WTC11 (cell line): ENCODE data around the gene NEDD4L. TPM values are rescaled to one million over a fixed set of nuclear protein-coding genes. Genes with fewer than 3 reads are reported as not detected.

ENCODE experiments used
- ATAC-seq: fragments of 200-7000 bp; cut with Tn5 transposase; 2 replicates; pipeline ENCODE4 v1.10.0; 2021; ENCODE audit warnings: mild to moderate bottlenecking, moderate library complexity
- CTCF ChIA-PET: fragments of 300-600 bp; sonication (Branson Sonifier 250); formaldehyde crosslinking; loops from one replicate; lab custom pipeline; 2021; ENCODE audit warnings: antibody characterized with exemption; lab: Charles Lee
- POLR2A ChIA-PET: fragments of 350-600 bp; sonication (Branson Sonifier 250); formaldehyde crosslinking; loops from one replicate; lab custom pipeline; 2021; ENCODE audit warnings: antibody characterized with exemption; lab: Charles Lee
- DNase-seq: peaks from one replicate; pipeline ENCODE4 v3.0.0; 2021; ENCODE audit warnings: low spot score
- H3K27ac Mint-ChIP-seq: 2 replicates; pipeline ENCODE4 v1.8.0; 2021; ENCODE audit warnings: mixed read lengths
- H3K27me3 Mint-ChIP-seq: 2 replicates; pipeline ENCODE4 v1.8.0; 2021; ENCODE audit warnings: low read depth, mild to moderate bottlenecking, moderate library complexity, mixed read lengths
- H3K36me3 Mint-ChIP-seq: 2 replicates; pipeline ENCODE4 v1.8.0; 2021; ENCODE audit warnings: mixed read lengths
- H3K4me1 Mint-ChIP-seq: 2 replicates; pipeline ENCODE4 v1.8.0; 2022; ENCODE audit warnings: mixed read lengths
- H3K4me3 Mint-ChIP-seq: 2 replicates; pipeline ENCODE4 v1.8.0; 2021; ENCODE audit warnings: mild to moderate bottlenecking, moderate library complexity, mixed read lengths
- H3K9me3 Mint-ChIP-seq: 2 replicates; pipeline ENCODE4 v1.8.0; 2021; ENCODE audit warnings: mixed read lengths
- NFATC4 ChIP-seq: fragments of 250-450 bp; sonication (Bioruptor Pico); IDR thresholded peaks from 2 replicates; pipeline ENCODE4 v1.9.0; 2021; ENCODE audit warnings: mild to moderate bottlenecking
- PRRX2 ChIP-seq: fragments of 250-450 bp; sonication (Bioruptor Pico); IDR thresholded peaks from 2 replicates; pipeline ENCODE4 v1.8.0; 2021; ENCODE audit warnings: mild to moderate bottlenecking
- RORB ChIP-seq: fragments of 250-450 bp; sonication (Bioruptor Pico); IDR thresholded peaks from 2 replicates; pipeline ENCODE4 v1.9.0; 2021; ENCODE audit warnings: mild to moderate bottlenecking
- SMAD3 ChIP-seq: sonication (generic); formaldehyde crosslinking; IDR thresholded peaks from 2 replicates; pipeline ENCODE4 v1.8.0; 2022; ENCODE audit warnings: missing genetic modification reagents, mild to moderate bottlenecking, borderline replicate concordance
- ZNF121 ChIP-seq: sonication (generic); formaldehyde crosslinking; IDR thresholded peaks from 2 replicates; pipeline ENCODE4 v1.8.0; 2023; ENCODE audit warnings: missing genetic modification reagents
- ZNF263 ChIP-seq: sonication (generic); formaldehyde crosslinking; IDR thresholded peaks from 2 replicates; pipeline ENCODE4 v1.8.1; 2022; ENCODE audit warnings: low read depth, mild to moderate bottlenecking, moderate library complexity, missing genetic modification reagents
- ZNF425 ChIP-seq: fragments of 250-450 bp; sonication (Bioruptor Pico); conservative IDR thresholded peaks from 2 replicates; pipeline ENCODE4 v1.9.0; 2021; ENCODE audit warnings: mild to moderate bottlenecking
- ZNF671 ChIP-seq: fragments of 250-450 bp; sonication (Bioruptor Pico); IDR thresholded peaks from 2 replicates; pipeline ENCODE4 v1.8.0; 2021; ENCODE audit warnings: mild to moderate bottlenecking
- ZSCAN18 ChIP-seq: fragments of 250-450 bp; sonication (Bioruptor Pico); IDR thresholded peaks from 2 replicates; pipeline ENCODE4 v2.1.2; 2022; ENCODE audit warnings: mild to moderate bottlenecking, moderate library complexity
- total RNA-seq: library from RNA; stranded (reverse); gene quantifications from 3 replicates; pipeline ENCODE4 v1.2.3, GENCODE V29; 2021
- TF ChIP-seq, protein P1 (sequence below): sonication (generic); formaldehyde crosslinking; IDR thresholded peaks from 2 replicates; pipeline ENCODE4 v1.8.0; 2023; ENCODE audit warnings: mild to moderate bottlenecking, missing genetic modification reagents
- TF ChIP-seq, protein P2 (sequence below): sonication (generic); formaldehyde crosslinking; IDR thresholded peaks from 2 replicates; pipeline ENCODE4 v1.8.0; 2022; ENCODE audit warnings: mild to moderate bottlenecking, missing genetic modification reagents
- TF ChIP-seq, protein P3 (sequence below): fragments of 250-450 bp; sonication (Bioruptor Pico); IDR thresholded peaks from 2 replicates; pipeline ENCODE4 v1.9.0; 2021; ENCODE audit warnings: mild to moderate bottlenecking
- TF ChIP-seq, protein P4 (sequence below): fragments of 250-450 bp; sonication (Bioruptor Pico); IDR thresholded peaks from 2 replicates; pipeline ENCODE4 v1.9.0; 2021; ENCODE audit warnings: moderate library complexity, mild to moderate bottlenecking, inconsistent platforms, borderline replicate concordance

Gene NEDD4L
- total RNA-seq, 1 experiment from 2014 or later, result 88.0 TPM

DNA sequence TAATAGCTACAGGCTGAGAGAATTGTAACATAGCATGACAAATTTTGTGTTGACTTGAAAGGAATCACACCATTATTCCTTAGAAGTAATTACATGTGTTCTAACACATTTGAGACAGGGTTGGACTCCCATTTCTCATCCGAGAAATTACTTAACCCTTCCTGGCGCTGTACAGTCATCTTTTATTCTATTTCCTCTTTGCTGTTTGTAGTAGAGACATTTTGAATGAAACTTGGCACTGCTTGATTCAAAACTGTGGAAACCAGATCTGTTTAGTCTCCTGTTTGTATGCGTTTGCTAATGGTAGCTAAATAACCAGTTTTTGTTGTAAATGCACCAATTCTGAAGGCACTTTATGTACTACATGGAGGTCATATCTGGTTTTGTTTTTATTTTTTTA, 352.9 kb downstream of the NEDD4L start:
- ChIA-PET POLR2A (no interaction called here), CTCF (interaction anchor here (0.7 kb wide), 1 partner anchor 20 kb away, joined by 3 read pairs; no protein-coding TSS in a partner anchor)
- DNase-seq, result no peak
- Mint-ChIP-seq H3K4me1 (peaks cover 7% of the 10 kb centered on the region), H3K27me3 (no peaks in the 10 kb centered on the region), H3K9me3 (no peaks in the 10 kb centered on the region), H3K36me3 (peaks cover 26% of the 10 kb centered on the region), H3K4me3 (no peak overlapping the region), H3K27ac (no peak overlapping the region)
- no peak for TF ChIP-seq ZNF263 (CRISPR knock-in tag)
- no peak for ATAC-seq

DNA sequence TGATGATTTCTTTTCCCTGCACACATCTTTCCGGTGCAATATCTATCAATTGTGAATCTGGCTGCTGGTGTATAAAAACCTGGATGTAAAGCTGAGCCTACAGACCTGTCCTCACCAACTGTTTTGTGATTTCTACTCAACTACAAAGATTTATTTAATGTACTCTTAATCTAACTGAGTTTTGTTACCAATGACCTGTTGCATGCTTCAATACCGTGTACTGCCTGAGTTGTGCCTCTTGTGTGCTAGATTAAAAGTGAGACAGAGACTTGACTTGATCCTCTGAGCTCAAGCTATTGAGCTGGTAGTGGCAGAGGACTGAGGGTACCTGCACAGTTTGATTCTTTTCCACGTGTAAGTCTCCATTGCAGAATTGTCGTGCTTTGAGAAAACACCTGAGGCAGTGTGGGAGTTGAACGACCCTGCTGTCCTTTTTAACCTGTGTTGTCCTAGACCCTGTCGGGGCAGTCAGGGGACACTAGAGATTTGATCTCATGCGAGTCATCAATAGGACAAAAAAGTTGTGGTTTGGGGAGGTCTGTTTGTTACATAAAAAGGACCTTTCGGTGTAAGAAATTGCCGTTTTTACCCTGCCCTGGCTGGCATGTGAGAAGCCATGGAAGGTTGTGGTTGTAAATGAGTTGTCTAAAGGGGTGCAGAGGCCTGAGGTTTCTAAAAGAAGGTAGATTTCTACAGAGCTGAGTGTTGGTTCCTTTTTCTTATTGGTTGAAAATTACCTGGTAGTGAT, 353.5 kb downstream of the NEDD4L start:
- no peaks in the 10 kb centered on the region for H3K9me3 Mint-ChIP-seq
- H3K4me3 Mint-ChIP-seq, result no peak overlapping the region
- ATAC-seq (no peak), DNase-seq (no peak)
- peaks cover 22% of the 10 kb centered on the region for H3K36me3 Mint-ChIP-seq
- CTCF ChIA-PET, result interaction anchor here (0.8 kb wide), 1 partner anchor 10 kb away, joined by 3 read pairs; no protein-coding TSS in a partner anchor
- no peak overlapping the region for H3K27ac Mint-ChIP-seq
- peaks cover 5% of the 10 kb centered on the region for H3K4me1 Mint-ChIP-seq
- POLR2A ChIA-PET, result no interaction called here
- no peaks in the 10 kb centered on the region for H3K27me3 Mint-ChIP-seq
- TF ChIP-seq, protein P1, sequence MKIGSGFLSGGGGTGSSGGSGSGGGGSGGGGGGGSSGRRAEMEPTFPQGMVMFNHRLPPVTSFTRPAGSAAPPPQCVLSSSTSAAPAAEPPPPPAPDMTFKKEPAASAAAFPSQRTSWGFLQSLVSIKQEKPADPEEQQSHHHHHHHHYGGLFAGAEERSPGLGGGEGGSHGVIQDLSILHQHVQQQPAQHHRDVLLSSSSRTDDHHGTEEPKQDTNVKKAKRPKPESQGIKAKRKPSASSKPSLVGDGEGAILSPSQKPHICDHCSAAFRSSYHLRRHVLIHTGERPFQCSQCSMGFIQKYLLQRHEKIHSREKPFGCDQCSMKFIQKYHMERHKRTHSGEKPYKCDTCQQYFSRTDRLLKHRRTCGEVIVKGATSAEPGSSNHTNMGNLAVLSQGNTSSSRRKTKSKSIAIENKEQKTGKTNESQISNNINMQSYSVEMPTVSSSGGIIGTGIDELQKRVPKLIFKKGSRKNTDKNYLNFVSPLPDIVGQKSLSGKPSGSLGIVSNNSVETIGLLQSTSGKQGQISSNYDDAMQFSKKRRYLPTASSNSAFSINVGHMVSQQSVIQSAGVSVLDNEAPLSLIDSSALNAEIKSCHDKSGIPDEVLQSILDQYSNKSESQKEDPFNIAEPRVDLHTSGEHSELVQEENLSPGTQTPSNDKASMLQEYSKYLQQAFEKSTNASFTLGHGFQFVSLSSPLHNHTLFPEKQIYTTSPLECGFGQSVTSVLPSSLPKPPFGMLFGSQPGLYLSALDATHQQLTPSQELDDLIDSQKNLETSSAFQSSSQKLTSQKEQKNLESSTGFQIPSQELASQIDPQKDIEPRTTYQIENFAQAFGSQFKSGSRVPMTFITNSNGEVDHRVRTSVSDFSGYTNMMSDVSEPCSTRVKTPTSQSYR, result no peak
- TF ChIP-seq ZNF671 (CRISPR knock-in tag) (no peak), NFATC4 (CRISPR knock-in tag) (no peak), ZSCAN18 (CRISPR knock-in tag) (no peak)
- TF ChIP-seq, protein P2, sequence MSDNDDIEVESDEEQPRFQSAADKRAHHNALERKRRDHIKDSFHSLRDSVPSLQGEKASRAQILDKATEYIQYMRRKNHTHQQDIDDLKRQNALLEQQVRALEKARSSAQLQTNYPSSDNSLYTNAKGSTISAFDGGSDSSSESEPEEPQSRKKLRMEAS (CRISPR knock-in tag), result no peak
- TF ChIP-seq, protein P3, sequence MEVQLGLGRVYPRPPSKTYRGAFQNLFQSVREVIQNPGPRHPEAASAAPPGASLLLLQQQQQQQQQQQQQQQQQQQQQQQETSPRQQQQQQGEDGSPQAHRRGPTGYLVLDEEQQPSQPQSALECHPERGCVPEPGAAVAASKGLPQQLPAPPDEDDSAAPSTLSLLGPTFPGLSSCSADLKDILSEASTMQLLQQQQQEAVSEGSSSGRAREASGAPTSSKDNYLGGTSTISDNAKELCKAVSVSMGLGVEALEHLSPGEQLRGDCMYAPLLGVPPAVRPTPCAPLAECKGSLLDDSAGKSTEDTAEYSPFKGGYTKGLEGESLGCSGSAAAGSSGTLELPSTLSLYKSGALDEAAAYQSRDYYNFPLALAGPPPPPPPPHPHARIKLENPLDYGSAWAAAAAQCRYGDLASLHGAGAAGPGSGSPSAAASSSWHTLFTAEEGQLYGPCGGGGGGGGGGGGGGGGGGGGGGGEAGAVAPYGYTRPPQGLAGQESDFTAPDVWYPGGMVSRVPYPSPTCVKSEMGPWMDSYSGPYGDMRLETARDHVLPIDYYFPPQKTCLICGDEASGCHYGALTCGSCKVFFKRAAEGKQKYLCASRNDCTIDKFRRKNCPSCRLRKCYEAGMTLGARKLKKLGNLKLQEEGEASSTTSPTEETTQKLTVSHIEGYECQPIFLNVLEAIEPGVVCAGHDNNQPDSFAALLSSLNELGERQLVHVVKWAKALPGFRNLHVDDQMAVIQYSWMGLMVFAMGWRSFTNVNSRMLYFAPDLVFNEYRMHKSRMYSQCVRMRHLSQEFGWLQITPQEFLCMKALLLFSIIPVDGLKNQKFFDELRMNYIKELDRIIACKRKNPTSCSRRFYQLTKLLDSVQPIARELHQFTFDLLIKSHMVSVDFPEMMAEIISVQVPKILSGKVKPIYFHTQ (CRISPR knock-in tag), result no peak

DNA sequence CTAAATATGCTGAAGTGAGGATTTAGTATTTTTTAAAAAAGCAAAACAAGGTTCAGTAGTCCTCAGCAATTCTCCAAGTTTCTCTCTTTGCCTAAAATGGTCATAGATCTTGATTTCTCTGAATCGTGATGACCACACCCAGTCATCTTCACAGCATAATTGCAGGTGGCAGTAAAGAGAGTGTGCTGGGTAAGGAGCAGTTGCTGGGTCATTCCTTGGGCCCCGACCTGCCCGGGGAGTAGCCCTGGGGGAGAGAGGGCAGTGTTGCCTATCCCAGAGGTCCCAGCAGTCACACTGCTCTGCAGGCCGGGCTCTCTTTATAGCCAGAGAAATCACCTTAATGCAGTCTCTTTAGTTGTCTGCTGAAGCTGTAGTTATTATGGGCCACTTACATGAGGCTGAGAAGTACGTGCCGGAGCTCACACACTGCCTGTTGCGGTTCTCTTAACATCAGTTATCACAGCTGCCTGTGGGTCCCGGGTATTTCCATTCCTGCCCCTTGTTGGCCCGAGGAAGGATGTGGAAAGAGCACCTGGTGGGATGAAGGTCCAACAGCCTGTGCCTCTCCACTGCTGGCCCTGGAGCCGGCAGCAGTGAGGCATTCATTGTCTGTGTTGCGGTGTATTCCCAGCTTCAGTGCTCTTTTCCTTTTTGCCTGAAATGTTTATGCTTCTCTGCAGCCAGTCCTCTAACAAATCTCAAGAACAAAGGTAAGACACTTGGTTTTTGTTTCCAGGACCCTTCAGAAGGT, 354.8 kb downstream of the NEDD4L start:
- ChIA-PET POLR2A (no interaction called here), CTCF (interaction anchor here (1.1 to 1.5 kb wide), 3 partner anchors 87 to 365 kb away, joined by 3 read pairs; no protein-coding TSS in a partner anchor)
- no peak for ATAC-seq
- peaks cover 5% of the 10 kb centered on the region for H3K4me1 Mint-ChIP-seq
- H3K36me3 Mint-ChIP-seq, result peaks cover 10% of the 10 kb centered on the region
- no peaks in the 10 kb centered on the region; the same call in 1 of the 2 replicates for H3K27me3 Mint-ChIP-seq
- H3K4me3 Mint-ChIP-seq, result no peak overlapping the region
- no peak for DNase-seq
- no peak overlapping the region for H3K27ac Mint-ChIP-seq
- H3K9me3 Mint-ChIP-seq, result no peaks in the 10 kb centered on the region
- TF ChIP-seq ZNF425 (CRISPR knock-in tag) (no peak), PRRX2 (CRISPR knock-in tag) (no peak), ZNF263 (CRISPR knock-in tag) (no peak), SMAD3 (CRISPR knock-in tag) (no peak), RORB (CRISPR knock-in tag) (no peak), ZSCAN18 (CRISPR knock-in tag) (no peak), ZNF121 (CRISPR knock-in tag) (no peak)
- TF ChIP-seq, protein P3 (CRISPR knock-in tag), result no peak
- TF ChIP-seq, protein P4, sequence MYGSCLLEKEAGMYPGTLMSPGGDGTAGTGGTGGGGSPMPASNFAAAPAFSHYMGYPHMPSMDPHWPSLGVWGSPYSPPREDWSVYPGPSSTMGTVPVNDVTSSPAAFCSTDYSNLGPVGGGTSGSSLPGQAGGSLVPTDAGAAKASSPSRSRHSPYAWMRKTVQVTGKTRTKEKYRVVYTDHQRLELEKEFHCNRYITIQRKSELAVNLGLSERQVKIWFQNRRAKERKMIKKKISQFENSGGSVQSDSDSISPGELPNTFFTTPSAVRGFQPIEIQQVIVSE, result no peak
